CD14-positive monocyte (primary cell): Measurements from ENCODE around the gene BBS2. TPM values are rescaled to one million over a fixed set of nuclear protein-coding genes. Genes with fewer than 3 reads are reported as not detected.

Experiments
- DNase-seq, 3 donors: peaks; one replicate each; pipeline ENCODE4 v3.0.0-alpha.2; 2011 to 2022
- H2AFZ ChIP-seq: 2 replicates; pipeline ENCODE4 v1.6.0; 2012; ENCODE audit warnings: mild to moderate bottlenecking, low read depth, low read length, inconsistent platforms; ENCODE audit not compliant: insufficient read depth, poor library complexity, severe bottlenecking
- H3K27ac ChIP-seq, 2 donors: 1 replicate in 1 of 2; 2 replicates in 1 of 2; pipeline ENCODE4 v1.5.1; 2012 to 2013; ENCODE audit warnings: low read length in 2 of 2, control low read depth in 1 of 2, inconsistent platforms in 1 of 2, low read depth in 1 of 2, mild to moderate bottlenecking in 1 of 2
- H3K27me3 ChIP-seq, 2 donors: one replicate each; pipeline versions ENCODE4 v1.6.0 to v1.6.1; 2011 to 2013; ENCODE audit warnings: low read length in 2 of 2; ENCODE audit not compliant: control insufficient read depth in 2 of 2, insufficient read depth in 2 of 2
- H3K36me3 ChIP-seq, 2 donors: replicated peaks in 1 of 2; 1 replicate in 1 of 2; 2 replicates in 1 of 2; pipeline versions ENCODE4 v1.5.1 to v1.6.1; 2012 to 2013; ENCODE audit warnings: low read length in 2 of 2, control low read depth in 1 of 2, inconsistent platforms in 1 of 2, mild to moderate bottlenecking in 1 of 2; ENCODE audit not compliant: insufficient read depth in 2 of 2, control insufficient read depth in 1 of 2
- H3K4me1 ChIP-seq, 2 donors: 1 replicate in 1 of 2; 2 replicates in 1 of 2; pipeline versions ENCODE4 v1.5.1 to v1.6.1; 2012 to 2013; ENCODE audit warnings: low read length in 2 of 2, control low read depth in 1 of 2, inconsistent platforms in 1 of 2, mild to moderate bottlenecking in 1 of 2, moderate library complexity in 1 of 2; ENCODE audit not compliant: insufficient read depth in 2 of 2, control insufficient read depth in 1 of 2
- H3K4me2 ChIP-seq: replicated peaks from 2 replicates; pipeline ENCODE3; 2012; ENCODE audit warnings: low read length, moderate library complexity, mild to moderate bottlenecking; ENCODE audit not compliant: poor library complexity, severe bottlenecking; ENCODE audit errors: extremely low read depth
- H3K4me3 ChIP-seq, 3 experiments: fragments of 200-600 bp in 1 of 3; sonication (generic) in 1 of 3; replicated peaks in 1 of 3; 1 replicate in 2 of 3; 2 replicates in 1 of 3; pipeline ENCODE4 v1.5.1; 2011 to 2013; ENCODE audit warnings: low read length in 3 of 3, mild to moderate bottlenecking in 3 of 3, control low read depth in 2 of 3, low read depth in 2 of 3, inconsistent platforms in 1 of 3, moderate library complexity in 1 of 3
- H3K79me2 ChIP-seq: 2 replicates; pipeline ENCODE4 v1.6.0; 2012; ENCODE audit warnings: mild to moderate bottlenecking, control low read depth, inconsistent platforms, low read length, moderate library complexity; ENCODE audit not compliant: insufficient read depth
- H3K9ac ChIP-seq: 2 replicates; pipeline ENCODE4 v1.6.0; 2017; ENCODE audit warnings: low read length, mild to moderate bottlenecking; ENCODE audit not compliant: insufficient read depth, poor library complexity, severe bottlenecking
- H3K9me3 ChIP-seq, 2 donors: replicated peaks in 1 of 2; 1 replicate in 1 of 2; 2 replicates in 1 of 2; pipeline versions ENCODE4 v1.5.1 to v1.6.1; 2012 to 2013; ENCODE audit warnings: low read length in 2 of 2, control low read depth in 1 of 2; ENCODE audit not compliant: control insufficient read depth in 1 of 2, insufficient read depth in 1 of 2
- H4K20me1 ChIP-seq: 2 replicates; pipeline ENCODE4 v1.6.0; 2012; ENCODE audit warnings: mild to moderate bottlenecking, low read length, control low read depth, moderate library complexity; ENCODE audit not compliant: insufficient read depth
- H3K27ac Mint-ChIP-seq, 7 donors: one replicate each; pipeline ENCODE4 v1.8.0; 2020; ENCODE audit warnings: mild to moderate bottlenecking in 7 of 7, mixed read lengths in 7 of 7, moderate library complexity in 6 of 7, inconsistent platforms in 2 of 7
- H3K27me3 Mint-ChIP-seq, 3 donors: one replicate each; pipeline ENCODE4 v1.8.0; 2021 to 2022; ENCODE audit warnings: low read depth in 3 of 3, mild to moderate bottlenecking in 3 of 3, mixed read lengths in 3 of 3, moderate library complexity in 3 of 3, inconsistent platforms in 1 of 3
- H3K36me3 Mint-ChIP-seq, 2 donors: one replicate each; pipeline ENCODE4 v1.8.0; 2020; ENCODE audit warnings: mixed read lengths in 2 of 2, inconsistent platforms in 1 of 2, mild to moderate bottlenecking in 1 of 2
- H3K4me1 Mint-ChIP-seq: one replicate; pipeline ENCODE4 v1.8.0; 2020; ENCODE audit warnings: mild to moderate bottlenecking, mixed read lengths
- H3K4me3 Mint-ChIP-seq, 2 donors: one replicate each; pipeline ENCODE4 v1.8.0; 2020; ENCODE audit warnings: mild to moderate bottlenecking in 2 of 2, mixed read lengths in 2 of 2, moderate library complexity in 1 of 2
- H3K9me3 Mint-ChIP-seq, 7 donors: one replicate each; pipeline ENCODE4 v1.8.0; 2020 to 2022; ENCODE audit warnings: mixed read lengths in 7 of 7, mild to moderate bottlenecking in 6 of 7, moderate library complexity in 6 of 7, inconsistent platforms in 2 of 7
- WGBS: methylation state at CpG from one replicate; pipeline ENCODE4 v1.1.5; 2013; ENCODE audit warnings: missing lambda C conversion rate; ENCODE audit not compliant: insufficient coverage; 5-methylcytosine and 5-hydroxymethylcytosine counted together
- intact Hi-C, 2 donors: fragments of 100-400 bp; cut with micrococcal nuclease; formaldehyde crosslinking; loops; one replicate each; pipeline versions ENCODE4 v1.15.0 to v1.15.1; 2023
- polyA plus RNA-seq, 3 donors: library from polyadenylated mRNA; depleted of rRNA in 1 of 3; unstranded in 2 of 3; stranded (reverse) in 1 of 3; fragments of 300-500 nt in 2 of 3; fragments of >200 nt in 1 of 3; fragmentation: Illumina TruSeq in 2 of 3; gene quantifications; 1 replicate in 2 of 3; 2 replicates in 1 of 3; pipeline ENCODE4 v1.2.3, GENCODE V29; 2012 to 2021
- TF ChIP-seq, protein P1 (sequence below): fragments of 200-600 bp; IDR thresholded peaks from one replicate; pipeline ENCODE4 v1.8.0; 2022; ENCODE audit warnings: antibody characterized with exemption, mild to moderate bottlenecking

The BBS2 gene
- polyA plus RNA-seq, 3 donors: 16.6 to 35.5 (median 18.8) TPM

DNA sequence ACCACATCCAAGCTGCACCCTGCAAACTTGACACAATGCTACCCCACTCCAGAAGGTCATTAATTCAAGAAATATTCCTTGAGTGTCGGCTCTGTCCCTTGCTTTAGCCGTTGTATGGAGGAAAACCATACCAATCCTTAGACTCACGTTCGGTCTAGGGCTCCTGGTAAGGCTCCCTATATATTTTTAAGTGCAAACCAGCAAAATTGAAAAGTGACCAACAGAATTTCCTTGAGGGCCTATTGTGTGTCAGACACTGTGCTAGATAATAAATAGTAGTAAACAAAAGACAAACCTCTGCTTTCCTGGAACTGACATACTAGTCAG lies 390 bp upstream of the BBS2 start:
- Histone ChIP-seq H3K4me1 (peaks cover 10 to 16% of the 10 kb centered on the region in 2 donors), H3K4me3 (peak overlapping the region; percentile 76 to 99 (median 96)), H4K20me1 (peaks cover 10% of the 10 kb centered on the region), H3K9ac (peak overlapping the region; percentile 82), H3K36me3 (no peaks in the 10 kb centered on the region), H3K4me2 (peak overlapping the region; percentile 94), H2AFZ (peak overlapping the region; percentile 100), H3K27me3 (no peaks in the 10 kb centered on the region), H3K27ac (peak overlapping the region in 1 of 2 donors; percentile 76), H3K79me2 (no peaks in the 10 kb centered on the region), H3K9me3 (no peaks in the 10 kb centered on the region)
- H3K27me3 Mint-ChIP-seq: peaks cover 0 to 2% (median 0%) of the 10 kb centered on the region in 3 donors
- H3K36me3 Mint-ChIP-seq: no peaks in the 10 kb centered on the region
- H3K4me1 Mint-ChIP-seq: peaks cover 16% of the 10 kb centered on the region
- H3K4me3 Mint-ChIP-seq: peak overlapping the region; percentile 85 to 88
- TF ChIP-seq, protein P1, sequence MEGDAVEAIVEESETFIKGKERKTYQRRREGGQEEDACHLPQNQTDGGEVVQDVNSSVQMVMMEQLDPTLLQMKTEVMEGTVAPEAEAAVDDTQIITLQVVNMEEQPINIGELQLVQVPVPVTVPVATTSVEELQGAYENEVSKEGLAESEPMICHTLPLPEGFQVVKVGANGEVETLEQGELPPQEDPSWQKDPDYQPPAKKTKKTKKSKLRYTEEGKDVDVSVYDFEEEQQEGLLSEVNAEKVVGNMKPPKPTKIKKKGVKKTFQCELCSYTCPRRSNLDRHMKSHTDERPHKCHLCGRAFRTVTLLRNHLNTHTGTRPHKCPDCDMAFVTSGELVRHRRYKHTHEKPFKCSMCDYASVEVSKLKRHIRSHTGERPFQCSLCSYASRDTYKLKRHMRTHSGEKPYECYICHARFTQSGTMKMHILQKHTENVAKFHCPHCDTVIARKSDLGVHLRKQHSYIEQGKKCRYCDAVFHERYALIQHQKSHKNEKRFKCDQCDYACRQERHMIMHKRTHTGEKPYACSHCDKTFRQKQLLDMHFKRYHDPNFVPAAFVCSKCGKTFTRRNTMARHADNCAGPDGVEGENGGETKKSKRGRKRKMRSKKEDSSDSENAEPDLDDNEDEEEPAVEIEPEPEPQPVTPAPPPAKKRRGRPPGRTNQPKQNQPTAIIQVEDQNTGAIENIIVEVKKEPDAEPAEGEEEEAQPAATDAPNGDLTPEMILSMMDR: no peak
- WGBS: 47% methylated on average over 2 of the region's 4 CpGs
- peak overlapping the region in 5 of 7 donors; percentile 21 to 78 (median 71) for H3K27ac Mint-ChIP-seq
- intact Hi-C loops: no loop called here
- peaks cover 0 to 1% (median 0%) of the 10 kb centered on the region in 7 donors for H3K9me3 Mint-ChIP-seq
- DNase-seq: no peak

GRCh38 chr16:56518425-56518824 lies 1.4 kb downstream of the BBS2 start:
- Histone ChIP-seq H3K4me3 (no peak overlapping the region), H3K9me3 (no peaks in the 10 kb centered on the region), H3K4me2 (no peak overlapping the region), H3K27me3 (no peaks in the 10 kb centered on the region), H3K4me1 (peaks cover 10 to 18% of the 10 kb centered on the region in 2 donors), H3K27ac (no peak overlapping the region), H3K9ac (no peak overlapping the region), H4K20me1 (peaks cover 22% of the 10 kb centered on the region), H3K36me3 (no peaks in the 10 kb centered on the region), H2AFZ (no peak overlapping the region), H3K79me2 (no peaks in the 10 kb centered on the region)
- Mint-ChIP-seq H3K4me1 (peaks cover 25% of the 10 kb centered on the region), H3K27me3 (peaks cover 0 to 2% (median 0%) of the 10 kb centered on the region in 3 donors), H3K4me3 (peak overlapping the region in 1 of 2 donors; percentile 88), H3K27ac (no peak overlapping the region), H3K9me3 (no peaks in the 10 kb centered on the region), H3K36me3 (no peaks in the 10 kb centered on the region)
- 100% methylated on average over 2 of the region's 7 CpGs for WGBS
- intact Hi-C loops: loop anchor here (5.0 kb wide), 1 partner anchor 184 kb away; no protein-coding TSS in a partner anchor
- TF ChIP-seq, protein P1: no peak
- no peak for DNase-seq
